ENCODE data around the gene KISS1. TPM values are rescaled to one million over a fixed set of nuclear protein-coding genes. Genes with fewer than 3 reads are reported as not detected.

Gene KISS1
- total and polyA plus RNA-seq, 2 of the 4 experiments (the other 2 are of a cell fraction), result 11.7 to 27.3 TPM

- H3K27me3 ChIP-seq (ENCODE audit: control insufficient read depth, insufficient read depth, low read length), result no peaks in the 10 kb centered on the region
- H3K4me3 ChIP-seq (ENCODE audit: insufficient read depth, low read depth, low read length), result no peak overlapping the region
- H3K4me1 ChIP-seq (ENCODE audit: control insufficient read depth, insufficient read depth, low read length), result no peaks in the 10 kb centered on the region
- H2BK120ac ChIP-seq (ENCODE audit: low read depth, low read length), result no peak overlapping the region
- in situ Hi-C loops (cut with MboI; ENCODE audit: low sequenced_read_pairs), result no loop called here
- H3K14ac ChIP-seq (replicated peaks; ENCODE audit: low read depth, low read length), result 0 out of 2 replicates have a peak overlapping the region, but pooled peaks have one; percentile 14
- ChIA-PET CTCF (interaction anchor here (0.5 to 1.0 kb wide), 2 partner anchors 27 to 319 kb away, joined by 3 read pairs; no protein-coding TSS in a partner anchor), POLR2A (ENCODE audit: unreplicated experiment) (no interaction called here)
- no peak overlapping the region for H3K18ac ChIP-seq (ENCODE audit: low read depth, low read length)
- H3K9me1 ChIP-seq (ENCODE audit: insufficient read depth, low read length), result peaks cover 7% of the 10 kb centered on the region
- no peak overlapping the region for H2BK20ac ChIP-seq (ENCODE audit: low read depth, low read length)
- no peak overlapping the region for H4K5ac ChIP-seq (ENCODE audit: low read depth, low read length)
- no peak overlapping the region for H3K23ac ChIP-seq (ENCODE audit: low read depth, low read length)
- H4K91ac ChIP-seq (ENCODE audit: insufficient read depth, low read depth, low read length), result no peak overlapping the region
- ATAC-seq (ENCODE audit: low read depth) (no peak), DNase-seq (no peak)
- no peak overlapping the region for H3K9ac ChIP-seq (ENCODE audit: low read depth, low read length)
- H3K4me2 ChIP-seq (ENCODE audit: low read depth, low read length), result no peak overlapping the region
- no peak overlapping the region for H4K8ac ChIP-seq (ENCODE audit: low read depth in 2 of 2, low read length in 2 of 2)
- TF ChIP-seq RAD21 (IDR thresholded peaks at IDR 0.05; ENCODE audit: low read length) (no peak), CHD1 (IDR thresholded peaks at IDR 0.05; ENCODE audit: low read depth, low read length) (no peak), POLR2A (IDR thresholded peaks at IDR 0.05; ENCODE audit: low read depth, low read length) (no peak), CEBPB (IDR thresholded peaks at IDR 0.05; ENCODE audit: low read depth, low read length) (no peak), FOS (IDR thresholded peaks at IDR 0.05; ENCODE audit: low read depth, low read length) (no peak), USF2 (IDR thresholded peaks at IDR 0.05; ENCODE audit: low read depth, low read length) (no peak), BHLHE40 (IDR thresholded peaks at IDR 0.05; ENCODE audit: low read depth, low read length) (no peak), RFX5 (IDR thresholded peaks at IDR 0.05; ENCODE audit: low read depth, low read length) (no peak), RCOR1 (IDR thresholded peaks at IDR 0.05; ENCODE audit: insufficient replicate concordance, low read length) (no peak), MXI1 (IDR thresholded peaks at IDR 0.05; ENCODE audit: borderline replicate concordance, low read depth, low read length) (no peak)
- no peak overlapping the region for H2BK5ac ChIP-seq (ENCODE audit: low read depth, low read length, poor library complexity, severe bottlenecking)
- no peak overlapping the region for H3K27ac ChIP-seq (ENCODE audit: insufficient read depth, low read length)
- H3K4ac ChIP-seq (ENCODE audit: low read depth, low read length), result no peak overlapping the region
- no peak overlapping the region for H3K56ac ChIP-seq (ENCODE audit: extremely low read depth, insufficient read depth, low read length)
- H4K20me1 ChIP-seq (ENCODE audit: insufficient read depth, low read length), result no peaks in the 10 kb centered on the region
- H3K9me3 ChIP-seq (ENCODE audit: control insufficient read depth, insufficient read depth, low read length), result no peaks in the 10 kb centered on the region
- dilution Hi-C loops (cut with HindIII; ENCODE audit: low sequenced_read_pairs, unreplicated experiment), result no loop called here
- H3K36me3 ChIP-seq (ENCODE audit: control insufficient read depth, insufficient read depth, low read length), result no peaks in the 10 kb centered on the region
- H3K79me1 ChIP-seq (ENCODE audit: low read depth in 1 of 2, low read length in 2 of 2), result no peaks in the 10 kb centered on the region
- whole genome bisulfite sequencing, 2 experiments (ENCODE audit: extremely low coverage in 2 of 2, insufficient read length in 1 of 2), result no CpG with 5 or more reads among the region's 6 CpGs
- no peak overlapping the region for H2AK5ac ChIP-seq (ENCODE audit: low read depth, low read length)
- no peak overlapping the region for H2BK15ac ChIP-seq (ENCODE audit: low read depth, low read length)
- no peak overlapping the region for H2AK9ac ChIP-seq (replicated peaks; ENCODE audit: low read depth, low read length, poor library complexity)
- BruUV-seq (replicated peaks), result no TSS peak
- intact Hi-C loops (cut with micrococcal nuclease), result no loop called here
- H2AFZ ChIP-seq (replicated peaks; ENCODE audit: low read length, poor library complexity), result peak overlapping the region; percentile 63
These were observed 16.2 kb downstream of the KISS1 start for GRCh38 chr1:204180133-204180532.

Data from IMR-90 (cell line).